Neural crest cell (in vitro differentiated cells): ENCODE data around the gene ZGRF1. TPM values are rescaled to one million over a fixed set of nuclear protein-coding genes. Genes with fewer than 3 reads are reported as not detected.

Source experiments
- DNase-seq: peaks from one replicate; pipeline ENCODE4 v3.0.0; 2021; ENCODE audit warnings: low read depth, mixed read lengths, low spot score
- H3K27ac Mint-ChIP-seq: one replicate; pipeline ENCODE4 v1.8.0; 2021; ENCODE audit warnings: mild to moderate bottlenecking, mixed read lengths; ENCODE audit not compliant: unreplicated experiment
- H3K27me3 Mint-ChIP-seq: 2 replicates; pipeline ENCODE4 v1.8.0; 2021; ENCODE audit warnings: low read depth, mild to moderate bottlenecking, mixed read lengths
- H3K36me3 Mint-ChIP-seq: 2 replicates; pipeline ENCODE4 v1.8.0; 2021; ENCODE audit warnings: low read depth, mild to moderate bottlenecking, mixed read lengths
- H3K4me1 Mint-ChIP-seq: 2 replicates; pipeline ENCODE4 v1.8.0; 2021; ENCODE audit warnings: mixed read lengths
- H3K4me3 Mint-ChIP-seq: one replicate; pipeline ENCODE4 v1.8.0; 2021; ENCODE audit warnings: mild to moderate bottlenecking, mixed read lengths
- H3K9me3 Mint-ChIP-seq: 2 replicates; pipeline ENCODE4 v1.8.0; 2021; ENCODE audit warnings: mixed read lengths
- total RNA-seq: library from RNA; stranded (reverse); gene quantifications from 2 replicates; pipeline ENCODE4 v1.2.1, GENCODE V29; 2021
- TF ChIP-seq, protein P1 (sequence below): fragments of 200-600 bp; sonication (generic); conservative IDR thresholded peaks from 2 replicates; pipeline ENCODE4 v1.5.0; 2021; ENCODE audit warnings: antibody characterized with exemption, mild to moderate bottlenecking

Gene ZGRF1
- total RNA-seq, 1 donor from 2014 or later: 36.0 TPM

DNA sequence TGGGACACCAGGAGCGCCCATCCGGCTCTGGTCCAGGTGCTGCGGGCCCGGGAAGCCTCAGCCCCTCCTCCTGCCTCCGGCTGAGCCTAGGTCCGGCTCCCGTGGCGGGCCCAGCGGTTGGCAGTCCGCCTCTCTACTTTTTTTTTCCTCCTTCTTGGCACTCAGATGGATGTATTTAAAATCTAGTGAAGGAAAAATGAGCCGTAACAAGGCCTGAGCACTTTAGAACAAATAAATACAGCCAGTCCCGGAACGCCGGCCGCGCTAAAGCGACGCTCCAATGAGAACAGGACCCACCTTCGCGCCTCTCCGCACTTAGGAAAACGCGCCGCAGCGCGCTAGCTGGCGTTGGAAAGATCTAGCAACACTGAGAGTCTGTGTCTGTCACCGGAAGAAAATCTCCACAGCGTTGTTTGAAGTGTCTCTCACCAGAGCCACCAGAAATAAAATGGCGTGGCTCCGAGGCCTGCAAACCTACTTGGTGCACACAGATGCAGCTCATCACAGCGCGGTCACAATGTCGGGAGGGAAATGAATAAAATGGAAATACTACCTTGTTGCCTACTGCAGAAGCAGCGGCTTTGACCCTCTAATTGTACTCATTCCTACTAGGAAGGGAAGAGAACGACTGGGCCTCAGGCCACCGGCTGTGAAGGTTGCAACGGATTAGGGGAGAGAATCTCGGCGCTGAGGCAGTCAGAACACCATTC lies 125.5 kb downstream of the ZGRF1 start:
- H3K27ac Mint-ChIP-seq: no peak overlapping the region
- peak overlapping the region; percentile 64 for H3K4me3 Mint-ChIP-seq
- no peaks in the 10 kb centered on the region for H3K9me3 Mint-ChIP-seq
- peak; percentile 11 for DNase-seq
- peaks cover 98% of the 10 kb centered on the region for H3K27me3 Mint-ChIP-seq
- H3K4me1 Mint-ChIP-seq: peaks cover 54% of the 10 kb centered on the region
- TF ChIP-seq, protein P1, sequence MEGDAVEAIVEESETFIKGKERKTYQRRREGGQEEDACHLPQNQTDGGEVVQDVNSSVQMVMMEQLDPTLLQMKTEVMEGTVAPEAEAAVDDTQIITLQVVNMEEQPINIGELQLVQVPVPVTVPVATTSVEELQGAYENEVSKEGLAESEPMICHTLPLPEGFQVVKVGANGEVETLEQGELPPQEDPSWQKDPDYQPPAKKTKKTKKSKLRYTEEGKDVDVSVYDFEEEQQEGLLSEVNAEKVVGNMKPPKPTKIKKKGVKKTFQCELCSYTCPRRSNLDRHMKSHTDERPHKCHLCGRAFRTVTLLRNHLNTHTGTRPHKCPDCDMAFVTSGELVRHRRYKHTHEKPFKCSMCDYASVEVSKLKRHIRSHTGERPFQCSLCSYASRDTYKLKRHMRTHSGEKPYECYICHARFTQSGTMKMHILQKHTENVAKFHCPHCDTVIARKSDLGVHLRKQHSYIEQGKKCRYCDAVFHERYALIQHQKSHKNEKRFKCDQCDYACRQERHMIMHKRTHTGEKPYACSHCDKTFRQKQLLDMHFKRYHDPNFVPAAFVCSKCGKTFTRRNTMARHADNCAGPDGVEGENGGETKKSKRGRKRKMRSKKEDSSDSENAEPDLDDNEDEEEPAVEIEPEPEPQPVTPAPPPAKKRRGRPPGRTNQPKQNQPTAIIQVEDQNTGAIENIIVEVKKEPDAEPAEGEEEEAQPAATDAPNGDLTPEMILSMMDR: no peak
- H3K36me3 Mint-ChIP-seq: no peaks in the 10 kb centered on the region

DNA sequence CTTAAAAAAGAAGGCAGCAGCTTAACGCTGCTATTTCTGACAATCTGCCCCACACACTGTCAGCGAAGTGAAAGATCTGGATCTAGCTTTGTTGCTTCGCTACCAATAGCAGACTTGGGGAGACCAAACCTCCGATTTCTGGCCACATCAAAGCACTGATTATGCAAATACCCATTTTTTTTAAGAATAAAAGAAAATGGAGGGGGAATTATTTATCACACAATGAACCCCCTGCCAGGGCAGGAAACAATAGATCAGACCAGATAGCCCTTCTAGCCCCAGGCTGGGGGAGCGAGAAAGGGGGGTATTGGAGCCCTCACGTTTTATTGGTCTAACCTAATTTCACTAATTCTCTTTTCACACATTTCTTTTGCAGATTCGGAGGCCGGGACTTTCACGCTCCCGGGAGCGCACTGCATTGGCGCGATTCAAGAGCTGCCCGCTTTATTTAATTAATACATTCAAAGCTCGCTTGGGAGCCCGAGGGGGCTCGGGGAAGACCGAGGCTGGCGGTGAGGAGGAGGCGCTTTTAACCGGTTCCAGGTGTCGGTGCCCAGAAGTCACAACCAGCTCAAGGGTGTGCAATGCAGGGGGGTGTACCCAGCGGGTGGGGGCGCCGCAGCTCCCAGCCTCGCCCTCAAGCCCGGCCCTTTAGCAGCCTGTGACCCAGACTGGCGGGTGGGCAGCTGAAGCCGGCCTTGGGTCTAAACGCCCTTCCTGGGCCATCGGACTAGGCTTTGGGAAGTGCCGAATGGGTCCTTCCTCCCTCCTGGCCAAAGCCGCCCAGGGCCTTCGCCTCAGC lies 126.2 kb downstream of the ZGRF1 start:
- Mint-ChIP-seq H3K27ac (no peak overlapping the region), H3K36me3 (no peaks in the 10 kb centered on the region), H3K9me3 (no peaks in the 10 kb centered on the region), H3K27me3 (peaks cover 98% of the 10 kb centered on the region), H3K4me1 (peaks cover 48% of the 10 kb centered on the region), H3K4me3 (peak overlapping the region; percentile 69)
- no peak for DNase-seq
- TF ChIP-seq, protein P1: no peak

DNA sequence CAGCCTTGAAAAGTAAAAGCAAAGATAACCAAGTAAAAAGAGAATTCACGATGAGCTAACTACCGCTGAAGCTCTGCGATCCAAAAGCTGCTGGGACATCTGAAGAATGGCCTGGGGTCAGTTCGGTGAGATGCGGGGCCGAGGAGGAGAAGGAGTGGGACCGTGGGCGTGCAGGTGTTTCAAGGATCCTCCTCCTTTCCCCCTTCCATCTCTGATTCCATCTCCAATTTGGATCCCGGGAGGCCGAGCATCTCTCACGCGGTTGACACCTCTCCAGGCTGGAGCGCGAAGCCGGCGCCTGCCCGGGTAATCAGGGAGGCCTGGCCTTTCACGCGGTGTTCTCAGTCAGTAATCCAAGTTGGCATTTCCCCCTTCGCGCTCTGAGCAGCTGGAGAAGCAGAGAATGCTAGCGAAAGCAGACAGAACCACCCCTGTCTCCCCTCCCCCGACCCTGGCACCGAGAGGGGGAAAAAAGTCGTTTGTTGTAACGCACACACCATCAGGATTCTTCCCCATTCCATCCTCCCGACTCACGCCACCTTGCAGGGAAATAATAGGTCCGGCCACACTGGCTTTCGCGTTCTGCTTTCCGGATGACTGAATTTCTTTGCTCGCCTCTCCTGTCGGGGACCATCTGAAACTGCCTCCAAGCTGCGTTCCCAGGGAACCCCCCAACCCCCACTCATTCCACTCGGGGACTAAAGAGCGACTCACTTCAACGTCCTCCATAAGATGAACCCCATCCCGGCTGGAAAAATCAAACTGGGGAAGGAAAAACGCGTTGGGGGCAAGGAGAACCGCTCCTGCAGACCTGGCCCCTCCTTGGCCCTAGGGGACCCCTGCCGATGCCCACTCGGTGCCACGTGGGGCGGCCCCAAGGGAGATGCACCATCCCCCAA lies 127.2 kb downstream of the ZGRF1 start:
- peaks cover 42% of the 10 kb centered on the region for H3K4me1 Mint-ChIP-seq
- TF ChIP-seq, protein P1: no peak
- no peak overlapping the region for H3K27ac Mint-ChIP-seq
- peak overlapping the region; percentile 69 for H3K4me3 Mint-ChIP-seq
- peak; percentile 25 for DNase-seq
- H3K27me3 Mint-ChIP-seq: peaks cover 96% of the 10 kb centered on the region
- H3K9me3 Mint-ChIP-seq: no peaks in the 10 kb centered on the region
- no peaks in the 10 kb centered on the region for H3K36me3 Mint-ChIP-seq

DNA sequence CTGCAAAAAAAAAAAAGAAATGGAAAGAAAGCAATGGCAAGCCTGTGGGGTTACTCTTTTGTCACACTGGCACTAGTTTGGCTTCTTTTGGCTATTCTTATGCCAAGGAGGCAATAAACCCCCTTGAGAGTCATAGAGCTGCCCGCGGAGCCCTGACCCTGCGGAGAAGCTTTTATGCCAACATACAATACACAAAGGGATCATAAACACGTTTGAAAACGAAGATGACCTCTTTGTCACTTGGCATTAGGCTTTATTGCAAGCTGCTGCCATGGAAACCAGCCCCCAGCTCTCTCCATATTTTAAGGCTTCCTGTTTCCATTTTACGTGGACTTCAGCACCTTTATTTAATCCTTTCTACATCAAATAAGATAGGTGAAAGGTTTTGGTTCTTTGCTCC lies 128.4 kb downstream of the ZGRF1 start:
- Mint-ChIP-seq H3K4me1 (peaks cover 32% of the 10 kb centered on the region), H3K36me3 (no peaks in the 10 kb centered on the region), H3K27ac (no peak overlapping the region), H3K9me3 (no peaks in the 10 kb centered on the region), H3K4me3 (peak overlapping the region; percentile 69), H3K27me3 (peaks cover 97% of the 10 kb centered on the region)
- no peak for DNase-seq
- TF ChIP-seq, protein P1: no peak

DNA sequence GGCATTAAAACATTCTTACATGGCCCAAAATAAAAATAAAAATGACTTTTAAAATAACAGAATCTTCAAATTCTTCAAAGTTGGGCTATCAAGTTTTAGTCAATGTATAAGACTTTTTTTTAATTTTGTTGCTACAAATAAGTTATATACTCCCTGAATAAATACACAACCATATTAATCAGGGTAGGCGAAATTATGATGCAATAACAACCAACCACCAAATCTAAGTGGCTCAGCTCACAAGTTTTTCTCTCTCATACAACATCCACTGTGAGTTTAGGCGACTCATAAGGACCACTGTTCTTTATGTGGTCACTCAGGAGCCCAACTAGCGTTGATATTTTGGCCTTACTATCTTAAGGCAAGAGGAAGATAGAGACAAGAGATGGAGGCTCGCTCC lies 131.9 kb downstream of the ZGRF1 start:
- no peak for DNase-seq
- Mint-ChIP-seq H3K4me1 (peaks cover 19% of the 10 kb centered on the region), H3K27me3 (peaks cover 87% of the 10 kb centered on the region), H3K4me3 (no peak overlapping the region), H3K9me3 (no peaks in the 10 kb centered on the region), H3K36me3 (no peaks in the 10 kb centered on the region), H3K27ac (no peak overlapping the region)
- TF ChIP-seq, protein P1: no peak
